HCT116 (cell line): ENCODE measurements around the gene HMGB4.

Experiments
- POLR2A ChIP-seq: IDR thresholded peaks from 2 replicates; pipeline ENCODE4 v1.7.0; 2011; ENCODE audit warnings: borderline replicate concordance; ENCODE audit not compliant: insufficient read depth, insufficient read length; ENCODE audit errors: extremely low read depth
- POLR2AphosphoS5 ChIP-seq: IDR thresholded peaks from 2 replicates; pipeline ENCODE4 v1.6.1; 2011; ENCODE audit warnings: mild to moderate bottlenecking, low read depth, low read length, moderate library complexity
- SRF ChIP-seq: IDR thresholded peaks from 2 replicates; pipeline ENCODE4 v1.6.1; 2012; ENCODE audit warnings: low read depth
- TCF7L2 ChIP-seq: IDR thresholded peaks from 2 replicates; pipeline ENCODE4 v1.7.0; 2011; ENCODE audit warnings: borderline replicate concordance, inconsistent platforms; ENCODE audit not compliant: insufficient read depth, insufficient read length; ENCODE audit errors: extremely low read depth
- YY1 ChIP-seq: IDR thresholded peaks from 2 replicates; pipeline ENCODE4 v1.6.1; 2011; ENCODE audit warnings: low read length, low read depth, moderate library complexity, mild to moderate bottlenecking; ENCODE audit not compliant: insufficient replicate concordance; ENCODE audit errors: extremely low read depth
- TF ChIP-seq, protein P1 (sequence below), 3 experiments: fragments of 200-600 bp in 1 of 3; sonication (generic) in 1 of 3; IDR thresholded peaks in 2 of 3; conservative IDR thresholded peaks in 1 of 3; 2 replicates each; pipeline ENCODE4 v1.5.1; 2012 to 2017; ENCODE audit warnings: low read depth in 2 of 3, low read length in 2 of 3, antibody characterized with exemption in 1 of 3, borderline replicate concordance in 1 of 3, control low read depth in 1 of 3, mild to moderate bottlenecking in 1 of 3, mixed read lengths in 1 of 3, mixed run types in 1 of 3, moderate library complexity in 1 of 3; ENCODE audit not compliant: insufficient read depth in 1 of 3

DNA sequence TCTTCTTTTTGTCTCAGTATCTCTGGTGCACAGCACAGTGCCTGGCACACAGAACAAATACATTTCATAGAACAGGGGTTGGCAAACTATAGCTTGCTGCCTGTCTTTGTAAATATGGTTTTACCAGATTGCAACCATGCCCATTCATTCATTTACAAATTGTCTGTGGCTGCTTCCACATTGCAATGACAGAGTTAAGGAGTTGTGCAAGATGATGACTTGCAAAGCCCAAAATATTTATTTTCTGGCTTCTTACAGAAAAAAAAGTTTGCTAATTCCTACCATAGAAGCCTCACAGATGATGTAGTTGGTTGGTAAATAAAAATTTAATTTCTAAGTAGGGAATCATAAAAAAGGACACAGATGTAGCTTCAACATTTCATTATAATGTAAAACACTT, 11.2 kb upstream of the HMGB4 start:
- no peak for TF ChIP-seq TCF7L2
- no peak for TF ChIP-seq SRF
- TF ChIP-seq POLR2A = no peak
- TF ChIP-seq, protein P1, sequence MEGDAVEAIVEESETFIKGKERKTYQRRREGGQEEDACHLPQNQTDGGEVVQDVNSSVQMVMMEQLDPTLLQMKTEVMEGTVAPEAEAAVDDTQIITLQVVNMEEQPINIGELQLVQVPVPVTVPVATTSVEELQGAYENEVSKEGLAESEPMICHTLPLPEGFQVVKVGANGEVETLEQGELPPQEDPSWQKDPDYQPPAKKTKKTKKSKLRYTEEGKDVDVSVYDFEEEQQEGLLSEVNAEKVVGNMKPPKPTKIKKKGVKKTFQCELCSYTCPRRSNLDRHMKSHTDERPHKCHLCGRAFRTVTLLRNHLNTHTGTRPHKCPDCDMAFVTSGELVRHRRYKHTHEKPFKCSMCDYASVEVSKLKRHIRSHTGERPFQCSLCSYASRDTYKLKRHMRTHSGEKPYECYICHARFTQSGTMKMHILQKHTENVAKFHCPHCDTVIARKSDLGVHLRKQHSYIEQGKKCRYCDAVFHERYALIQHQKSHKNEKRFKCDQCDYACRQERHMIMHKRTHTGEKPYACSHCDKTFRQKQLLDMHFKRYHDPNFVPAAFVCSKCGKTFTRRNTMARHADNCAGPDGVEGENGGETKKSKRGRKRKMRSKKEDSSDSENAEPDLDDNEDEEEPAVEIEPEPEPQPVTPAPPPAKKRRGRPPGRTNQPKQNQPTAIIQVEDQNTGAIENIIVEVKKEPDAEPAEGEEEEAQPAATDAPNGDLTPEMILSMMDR (IDR thresholded peaks at IDR 0.05 in 2 of 3, conservative IDR thresholded peaks at IDR 0.05 in 1 of 3; ENCODE audit: borderline replicate concordance in 1 of 3, insufficient read depth in 1 of 3, low read depth in 2 of 3, low read length in 2 of 3) = no peak
- TF ChIP-seq YY1 = no peak
- no peak for TF ChIP-seq POLR2AphosphoS5
